IPS-20b (cell line): ENCODE results near the gene UBA1.

Source experiments
- H3K27ac ChIP-seq: one replicate; pipeline ENCODE4 v1.5.1; 2013; ENCODE audit warnings: low read length
- H3K27me3 ChIP-seq: 2 replicates; pipeline ENCODE4 v1.6.1; 2013; ENCODE audit warnings: mild to moderate bottlenecking, low read length, inconsistent platforms; ENCODE audit not compliant: insufficient read depth
- H3K36me3 ChIP-seq: 2 replicates; pipeline ENCODE4 v1.6.1; 2013; ENCODE audit warnings: low read depth, mild to moderate bottlenecking, inconsistent platforms, low read length, moderate library complexity; ENCODE audit not compliant: insufficient read depth
- H3K4me1 ChIP-seq: 2 replicates; pipeline ENCODE4 v1.6.1; 2013; ENCODE audit warnings: mild to moderate bottlenecking, control low read depth, inconsistent platforms, low read length, moderate library complexity; ENCODE audit not compliant: insufficient read depth
- H3K4me3 ChIP-seq: 2 replicates; pipeline ENCODE4 v1.5.1; 2013; ENCODE audit warnings: mild to moderate bottlenecking, low read length, inconsistent platforms
- H3K9ac ChIP-seq: 2 replicates; pipeline ENCODE4 v1.6.1; 2013; ENCODE audit warnings: low read depth, mild to moderate bottlenecking, inconsistent platforms, low read length, moderate library complexity
- H3K9me3 ChIP-seq: 2 replicates; pipeline ENCODE4 v1.6.1; 2013; ENCODE audit warnings: mild to moderate bottlenecking, low read depth, low read length, inconsistent platforms; ENCODE audit not compliant: insufficient read depth

UBA1 gene

DNA sequence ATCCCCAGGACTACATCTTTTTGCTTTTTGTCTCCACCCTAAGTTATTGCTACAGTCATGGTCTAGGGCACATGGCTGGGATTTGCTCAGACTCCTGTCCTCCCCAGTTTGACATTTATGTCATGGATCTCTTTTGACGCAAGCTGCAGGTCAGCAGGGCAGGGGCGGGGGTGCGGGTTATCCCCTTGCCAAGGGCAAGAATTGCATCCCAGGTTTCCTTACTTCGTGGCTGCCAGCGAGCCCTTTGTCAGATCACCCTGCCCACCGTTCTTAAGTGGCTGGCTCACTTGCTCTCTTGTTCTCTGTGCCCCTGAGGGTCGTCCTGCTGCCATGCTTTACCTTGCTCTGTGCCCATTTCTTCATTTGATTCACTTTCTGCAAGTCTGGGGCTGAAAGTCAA, 21.1 kb upstream of the UBA1 start:
- Histone ChIP-seq H3K27me3 (no peaks in the 10 kb centered on the region), H3K9me3 (no peaks in the 10 kb centered on the region), H3K9ac (no peak overlapping the region), H3K36me3 (peaks cover 52% of the 10 kb centered on the region), H3K27ac (no peak overlapping the region), H3K4me3 (no peak overlapping the region), H3K4me1 (no peaks in the 10 kb centered on the region)

- Histone ChIP-seq H3K4me1 (no peaks in the 10 kb centered on the region), H3K9me3 (no peaks in the 10 kb centered on the region), H3K4me3 (no peak overlapping the region), H3K27ac (no peak overlapping the region), H3K36me3 (peaks cover 58% of the 10 kb centered on the region), H3K27me3 (no peaks in the 10 kb centered on the region), H3K9ac (no peak overlapping the region)
Measured at GRCh38 chrX:47172971-47173792, 20.4 kb upstream of the UBA1 start.

DNA sequence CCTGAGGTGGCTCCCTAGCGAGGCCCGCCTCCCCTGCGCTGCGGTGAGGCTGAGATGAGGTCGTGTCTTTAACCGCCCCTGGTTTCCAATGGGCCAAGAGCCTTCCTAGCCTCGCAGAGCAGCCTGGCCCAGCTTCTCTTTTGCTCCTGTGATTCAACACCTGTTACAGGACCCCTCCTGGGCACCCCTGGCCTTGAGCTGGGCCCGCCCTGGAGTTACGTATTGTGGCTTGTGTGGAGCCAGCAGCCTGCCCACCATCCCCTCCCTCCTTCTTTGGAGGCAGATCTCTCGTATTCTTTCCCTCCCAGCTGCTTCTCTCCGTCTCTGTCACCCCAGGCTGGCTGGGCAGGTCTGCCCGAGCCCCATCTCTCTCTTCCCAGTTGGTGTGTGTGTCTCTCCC, 19.3 kb upstream of the UBA1 start:
- Histone ChIP-seq H3K9me3 (no peaks in the 10 kb centered on the region), H3K27ac (no peak overlapping the region), H3K4me1 (no peaks in the 10 kb centered on the region), H3K4me3 (no peak overlapping the region), H3K27me3 (no peaks in the 10 kb centered on the region), H3K36me3 (peaks cover 70% of the 10 kb centered on the region), H3K9ac (no peak overlapping the region)

- Histone ChIP-seq H3K9ac (no peak overlapping the region), H3K4me3 (no peak overlapping the region), H3K4me1 (no peaks in the 10 kb centered on the region), H3K36me3 (peaks cover 75% of the 10 kb centered on the region), H3K27me3 (no peaks in the 10 kb centered on the region), H3K27ac (no peak overlapping the region), H3K9me3 (no peaks in the 10 kb centered on the region)
Measured at GRCh38 chrX:47174846-47175587, 18.6 kb upstream of the UBA1 start.

DNA sequence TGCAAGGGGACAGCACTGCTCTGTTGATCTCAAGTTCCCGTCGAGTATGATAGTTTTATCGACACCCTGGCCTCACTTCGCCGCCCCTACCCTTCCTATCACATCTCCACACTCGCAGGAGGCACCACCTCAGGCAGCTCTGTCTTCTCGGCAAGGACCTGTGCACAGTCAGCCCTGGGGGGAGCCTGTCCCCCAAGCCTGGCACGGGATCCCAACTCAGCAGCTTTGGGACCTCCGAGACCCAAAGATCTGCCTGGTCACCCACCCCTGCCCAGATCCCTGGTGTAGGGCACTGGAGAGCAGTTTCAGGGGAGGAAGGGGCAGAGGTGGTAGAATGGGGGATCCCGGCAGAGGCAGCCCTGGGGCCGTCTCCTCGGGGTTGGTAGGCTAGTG, 18.0 kb upstream of the UBA1 start:
- Histone ChIP-seq H3K9ac (no peak overlapping the region), H3K36me3 (peaks cover 78% of the 10 kb centered on the region), H3K9me3 (no peaks in the 10 kb centered on the region), H3K27me3 (no peaks in the 10 kb centered on the region), H3K27ac (no peak overlapping the region), H3K4me3 (no peak overlapping the region), H3K4me1 (no peaks in the 10 kb centered on the region)

DNA sequence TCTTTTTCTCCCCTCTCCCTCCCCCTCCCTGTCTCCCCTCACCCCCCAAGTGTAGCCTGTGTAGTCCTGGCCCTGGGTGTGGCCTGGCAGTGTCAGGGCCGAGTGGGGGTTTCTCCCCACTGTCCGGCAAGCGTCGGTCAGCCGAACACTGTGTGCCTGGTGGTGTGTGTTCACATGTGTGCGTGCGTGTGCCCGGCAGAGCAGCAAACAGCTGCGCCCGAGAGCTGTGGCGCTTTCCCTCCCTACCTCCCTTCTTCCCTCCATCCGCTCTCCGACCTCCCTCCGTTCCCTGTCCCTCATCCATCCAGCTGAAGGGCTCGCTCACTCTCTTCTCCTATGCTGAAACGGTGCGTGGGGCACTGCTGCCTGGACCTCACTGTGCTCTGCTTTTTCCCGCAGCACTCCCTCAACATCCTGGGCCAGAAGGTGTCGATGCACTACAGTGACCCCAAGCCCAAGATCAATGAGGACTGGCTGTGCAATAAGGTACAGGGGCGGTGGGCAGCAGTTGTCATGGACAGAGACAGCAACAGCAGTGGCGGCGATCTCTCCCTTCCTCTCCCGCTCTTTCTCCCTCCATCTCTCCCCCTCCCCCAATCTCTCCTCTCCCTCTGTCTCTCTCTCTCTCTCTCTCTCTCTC, 17.4 kb upstream of the UBA1 start:
- Histone ChIP-seq H3K27me3 (no peaks in the 10 kb centered on the region), H3K9me3 (no peaks in the 10 kb centered on the region), H3K27ac (no peak overlapping the region), H3K9ac (no peak overlapping the region), H3K36me3 (peaks cover 84% of the 10 kb centered on the region), H3K4me1 (no peaks in the 10 kb centered on the region), H3K4me3 (no peak overlapping the region)

- no peak overlapping the region for H3K27ac ChIP-seq
- H3K4me3 ChIP-seq: no peak overlapping the region
- no peak overlapping the region for H3K9ac ChIP-seq
- H3K27me3 ChIP-seq: no peaks in the 10 kb centered on the region
- H3K36me3 ChIP-seq: peaks cover 84% of the 10 kb centered on the region
- H3K9me3 ChIP-seq: no peaks in the 10 kb centered on the region
- no peaks in the 10 kb centered on the region for H3K4me1 ChIP-seq
Measured at GRCh38 chrX:47177079-47177478, 16.6 kb upstream of the UBA1 start.

DNA sequence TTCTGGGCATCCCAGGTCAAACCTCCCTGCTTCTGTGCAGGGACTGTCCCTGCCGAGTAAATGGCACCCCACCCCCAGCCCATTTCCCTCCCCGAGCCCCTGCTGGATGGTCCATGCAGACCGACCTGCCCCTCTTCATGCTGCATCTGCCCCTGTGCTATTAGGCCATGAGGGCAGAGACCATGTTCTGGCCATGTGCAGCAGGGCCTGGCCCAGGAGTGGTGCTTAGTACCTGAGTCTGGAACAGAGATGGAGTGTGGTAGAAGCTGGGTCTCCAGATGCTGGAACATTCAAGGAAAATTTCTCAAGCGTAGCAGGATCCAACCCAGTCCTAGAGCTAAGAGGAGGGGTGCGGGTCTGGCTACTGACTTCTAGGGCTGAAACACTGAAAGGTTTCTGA, 15.3 kb upstream of the UBA1 start:
- peaks cover 81% of the 10 kb centered on the region for H3K36me3 ChIP-seq
- H3K9ac ChIP-seq: no peak overlapping the region
- H3K27ac ChIP-seq: no peak overlapping the region
- no peaks in the 10 kb centered on the region for H3K27me3 ChIP-seq
- H3K9me3 ChIP-seq: no peaks in the 10 kb centered on the region
- H3K4me1 ChIP-seq: no peaks in the 10 kb centered on the region
- H3K4me3 ChIP-seq: no peak overlapping the region

DNA sequence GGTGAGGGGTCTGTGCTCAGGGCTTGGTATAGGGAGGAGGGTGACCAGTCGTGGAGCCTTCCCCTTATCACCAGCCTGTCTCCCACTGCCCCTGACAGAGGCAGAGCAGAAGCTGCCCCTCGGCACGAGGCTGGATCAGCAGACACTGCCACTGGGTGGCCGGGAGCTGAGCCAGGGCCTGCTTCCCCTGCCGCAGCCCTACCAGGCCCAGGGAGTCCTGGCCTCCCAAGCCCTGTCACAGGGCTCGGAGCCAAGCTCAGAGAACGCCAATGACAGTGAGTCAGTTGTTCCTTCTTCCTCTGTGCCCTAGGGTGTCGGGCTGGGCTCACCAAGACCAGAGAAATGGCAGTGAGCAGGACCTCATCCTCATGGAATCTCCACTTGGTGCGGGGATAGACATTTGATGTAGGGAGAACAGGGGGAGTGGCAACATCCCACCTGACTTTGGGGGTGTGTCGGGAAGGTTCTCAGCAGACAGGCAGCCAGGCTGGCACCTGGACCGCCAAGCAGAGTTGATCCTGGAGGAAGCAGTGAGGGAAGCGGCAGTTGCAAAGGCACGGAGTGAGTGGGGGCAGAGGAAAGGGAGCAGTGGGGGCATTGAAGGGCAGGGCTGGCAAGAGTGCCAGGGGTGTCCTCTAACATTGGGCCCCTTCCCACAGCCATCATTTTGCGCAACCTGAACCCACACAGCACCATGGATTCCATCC, 14.3 kb upstream of the UBA1 start:
- Histone ChIP-seq H3K4me3 (no peak overlapping the region), H3K27me3 (no peaks in the 10 kb centered on the region), H3K27ac (no peak overlapping the region), H3K9ac (no peak overlapping the region), H3K9me3 (no peaks in the 10 kb centered on the region), H3K36me3 (peaks cover 78% of the 10 kb centered on the region), H3K4me1 (no peaks in the 10 kb centered on the region)

DNA sequence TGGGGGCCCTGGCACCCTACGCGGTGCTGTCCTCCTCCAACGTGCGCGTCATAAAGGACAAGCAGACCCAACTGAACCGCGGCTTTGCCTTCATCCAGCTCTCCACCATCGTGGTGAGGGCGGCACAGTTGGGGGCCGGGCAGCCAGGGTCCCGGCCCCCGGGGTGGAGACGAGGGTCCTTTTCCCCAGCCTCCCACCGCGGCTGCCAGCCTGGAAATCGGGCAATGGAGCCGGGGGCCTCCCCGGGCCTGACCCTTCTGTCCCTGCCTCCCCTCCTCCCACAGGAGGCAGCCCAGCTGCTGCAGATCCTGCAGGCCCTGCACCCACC, 13.7 kb upstream of the UBA1 start:
- H3K36me3 ChIP-seq: peaks cover 81% of the 10 kb centered on the region
- H3K27me3 ChIP-seq: no peaks in the 10 kb centered on the region
- no peaks in the 10 kb centered on the region for H3K4me1 ChIP-seq
- H3K4me3 ChIP-seq: no peak overlapping the region
- H3K27ac ChIP-seq: no peak overlapping the region
- no peak overlapping the region for H3K9ac ChIP-seq
- H3K9me3 ChIP-seq: no peaks in the 10 kb centered on the region

GRCh38 chrX:47180346-47180745, 13.3 kb upstream of the UBA1 start:
- H3K36me3 ChIP-seq: peaks cover 79% of the 10 kb centered on the region
- no peaks in the 10 kb centered on the region for H3K4me1 ChIP-seq
- H3K9me3 ChIP-seq: no peaks in the 10 kb centered on the region
- no peak overlapping the region for H3K9ac ChIP-seq
- H3K4me3 ChIP-seq: no peak overlapping the region
- no peaks in the 10 kb centered on the region for H3K27me3 ChIP-seq
- H3K27ac ChIP-seq: no peak overlapping the region
